GM23248 (cell line): Measurements from ENCODE around the gene TADA3.

ENCODE experiments used
- EZH2 ChIP-seq: fragments of 200-600 bp; sonication (generic); IDR thresholded peaks from 2 replicates; pipeline ENCODE4 v1.6.1; 2018; ENCODE audit warnings: antibody characterized with exemption, mild to moderate bottlenecking; ENCODE audit not compliant: insufficient read depth, poor library complexity, severe bottlenecking
- EZH2phosphoT487 ChIP-seq: fragments of 200-600 bp; sonication (generic); IDR thresholded peaks from 2 replicates; pipeline ENCODE4 v1.6.1; 2018; ENCODE audit warnings: antibody characterized with exemption, moderate library complexity, mild to moderate bottlenecking, low read depth; ENCODE audit not compliant: insufficient read depth

DNA sequence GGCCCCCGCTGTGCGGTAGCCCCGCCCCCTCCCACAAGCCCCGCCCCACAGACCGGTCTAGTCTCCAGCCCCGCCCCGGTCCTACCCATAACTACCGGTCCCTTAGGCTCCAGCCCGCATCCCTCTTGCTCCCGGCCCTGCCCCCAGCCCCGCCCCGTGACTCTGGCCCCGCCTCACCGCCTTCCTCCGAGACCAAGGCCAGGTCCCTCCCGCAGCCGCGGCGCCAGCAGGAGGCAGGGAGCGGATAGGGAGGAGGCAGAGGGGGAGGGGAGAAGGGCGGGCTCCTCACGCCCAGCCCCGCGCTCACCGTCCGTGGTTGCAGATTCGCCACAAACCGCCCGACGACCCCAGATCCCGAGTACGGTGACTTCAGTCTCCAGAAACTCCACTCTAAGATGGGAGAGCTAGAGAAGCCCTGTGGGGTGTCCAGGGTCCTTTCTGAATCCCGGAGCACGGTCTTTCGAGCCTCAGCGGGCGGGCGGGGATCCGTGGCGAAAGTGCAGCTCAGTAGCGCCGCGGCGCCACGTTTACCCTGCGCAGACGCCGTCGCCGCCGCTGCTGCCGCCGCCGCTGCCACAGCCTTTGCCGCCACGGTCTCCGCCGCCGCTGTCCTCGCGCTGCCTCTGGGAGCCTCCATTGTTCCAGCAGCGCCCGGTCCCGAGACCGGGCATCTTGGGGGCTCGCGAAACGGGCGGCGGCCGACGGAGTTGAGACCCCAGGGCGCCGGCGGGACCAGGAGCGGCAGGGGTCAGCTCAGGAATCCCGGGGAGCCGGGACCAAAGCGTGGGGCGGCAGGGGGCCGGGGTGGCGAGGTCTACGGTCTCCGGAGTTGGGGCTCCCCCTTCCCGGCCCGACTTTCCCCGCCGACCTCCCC, 60.8 kb downstream of the TADA3 start, which contains the start of gene BRPF1:
- TF ChIP-seq EZH2: no peak
- no peak for TF ChIP-seq EZH2phosphoT487
